ENCODE data around the gene HOXD11. TPM values are rescaled to one million over a fixed set of nuclear protein-coding genes. Genes with fewer than 3 reads are reported as not detected.
A peak's percentile ranks its signal among the peaks of the same experiment; 100 is the strongest.

Gene HOXD11
- total and polyA plus RNA-seq, 2 of the 13 experiments (the other 11 are each of a cell fraction or from before 2014, with no cell fraction given): not detected

DNA sequence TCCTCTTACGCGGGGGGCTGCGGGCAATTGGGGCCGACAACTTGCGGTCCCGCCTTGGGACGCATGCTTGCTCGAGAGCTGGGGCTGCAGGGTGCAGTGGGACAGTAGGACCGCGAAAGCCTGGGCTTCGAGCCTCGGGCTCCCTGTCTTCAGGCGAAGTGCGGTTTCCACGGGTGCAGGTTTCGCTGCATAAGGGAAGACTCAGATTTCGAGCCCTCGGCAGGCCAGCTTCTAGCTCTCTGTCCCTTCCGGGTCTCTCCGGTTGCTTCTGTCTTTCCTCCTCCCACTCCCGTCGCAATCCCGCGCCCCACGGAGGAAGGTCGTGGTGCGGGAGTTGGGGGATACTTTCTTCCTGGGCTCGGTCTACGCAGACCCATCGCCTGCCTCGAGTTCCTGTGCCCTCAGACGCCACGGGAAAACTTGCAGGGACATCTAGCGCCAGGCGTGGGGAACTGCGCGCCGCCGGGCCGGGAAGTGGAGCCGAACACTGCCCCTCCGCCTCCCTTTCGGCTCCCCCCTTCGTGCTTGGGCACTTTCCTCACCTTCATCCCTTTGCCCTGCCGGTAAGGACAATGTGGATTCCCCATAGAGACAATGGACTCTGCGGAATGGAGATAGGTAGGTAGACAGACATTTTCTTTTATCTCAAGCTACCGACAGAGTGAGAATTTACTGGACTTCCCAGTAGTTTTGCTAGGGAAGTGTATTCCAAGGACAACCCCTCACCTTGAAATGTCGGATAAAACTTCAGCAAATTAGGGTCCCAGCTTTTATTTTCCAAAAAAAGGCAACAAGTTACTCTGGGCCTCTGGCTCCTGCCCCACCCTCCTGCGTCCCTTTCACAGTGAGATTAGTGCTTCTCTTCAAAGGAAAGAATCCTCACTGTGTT is 18.8 kb upstream of the HOXD11 start (continued):
- TF ChIP-seq ZNF543 (CRISPR knock-in tag; IDR thresholded peaks at IDR 0.05) (0 out of 2 replicates have a peak, but pooled peaks have one; percentile 41), ZNF430 (CRISPR knock-in tag; IDR thresholded peaks at IDR 0.05) (0 out of 2 replicates have a peak, but pooled peaks have one; percentile 66), TGIF2 (CRISPR knock-in tag; IDR thresholded peaks at IDR 0.05) (no peak), ZKSCAN1 (IDR thresholded peaks at IDR 0.05; ENCODE audit: low read length) (0 out of 2 replicates have a peak, but pooled peaks have one; percentile 37), IRX3 (CRISPR knock-in tag; IDR thresholded peaks at IDR 0.05; ENCODE audit: borderline replicate concordance, low read depth) (peak; percentile 75; the same call in 1 of the 2 replicates), HHEX (CRISPR knock-in tag; IDR thresholded peaks at IDR 0.05) (no peak), RCOR2 (CRISPR knock-in tag; IDR thresholded peaks at IDR 0.05) (no peak), MAFK (conservative IDR thresholded peaks at IDR 0.05 in 1 of 2, IDR thresholded peaks at IDR 0.05 in 1 of 2; ENCODE audit: low read length in 2 of 2) (no peak), TSC22D2 (CRISPR knock-in tag; IDR thresholded peaks at IDR 0.05; ENCODE audit: borderline replicate concordance) (0 out of 2 replicates have a peak, but pooled peaks have one; percentile 25), ZNF317 (CRISPR knock-in tag; IDR thresholded peaks at IDR 0.05) (0 out of 2 replicates have a peak, but pooled peaks have one; percentile 54), KDM3A (CRISPR knock-in tag; IDR thresholded peaks at IDR 0.05; ENCODE audit: low read depth) (peak; percentile 73; the same call in 1 of the 2 replicates), ZNF292 (CRISPR knock-in tag; IDR thresholded peaks at IDR 0.05; ENCODE audit: borderline replicate concordance, low read depth) (0 out of 2 replicates have a peak, but pooled peaks have one; percentile 49), SETDB1 (CRISPR knock-in tag; IDR thresholded peaks at IDR 0.05; ENCODE audit: borderline replicate concordance) (0 out of 2 replicates have a peak, but pooled peaks have one; percentile 33), MXD4 (CRISPR knock-in tag; IDR thresholded peaks at IDR 0.05) (no peak), ZNF383 (CRISPR knock-in tag; IDR thresholded peaks at IDR 0.05; ENCODE audit: borderline replicate concordance) (no peak)
- TF ChIP-seq, protein P1, sequence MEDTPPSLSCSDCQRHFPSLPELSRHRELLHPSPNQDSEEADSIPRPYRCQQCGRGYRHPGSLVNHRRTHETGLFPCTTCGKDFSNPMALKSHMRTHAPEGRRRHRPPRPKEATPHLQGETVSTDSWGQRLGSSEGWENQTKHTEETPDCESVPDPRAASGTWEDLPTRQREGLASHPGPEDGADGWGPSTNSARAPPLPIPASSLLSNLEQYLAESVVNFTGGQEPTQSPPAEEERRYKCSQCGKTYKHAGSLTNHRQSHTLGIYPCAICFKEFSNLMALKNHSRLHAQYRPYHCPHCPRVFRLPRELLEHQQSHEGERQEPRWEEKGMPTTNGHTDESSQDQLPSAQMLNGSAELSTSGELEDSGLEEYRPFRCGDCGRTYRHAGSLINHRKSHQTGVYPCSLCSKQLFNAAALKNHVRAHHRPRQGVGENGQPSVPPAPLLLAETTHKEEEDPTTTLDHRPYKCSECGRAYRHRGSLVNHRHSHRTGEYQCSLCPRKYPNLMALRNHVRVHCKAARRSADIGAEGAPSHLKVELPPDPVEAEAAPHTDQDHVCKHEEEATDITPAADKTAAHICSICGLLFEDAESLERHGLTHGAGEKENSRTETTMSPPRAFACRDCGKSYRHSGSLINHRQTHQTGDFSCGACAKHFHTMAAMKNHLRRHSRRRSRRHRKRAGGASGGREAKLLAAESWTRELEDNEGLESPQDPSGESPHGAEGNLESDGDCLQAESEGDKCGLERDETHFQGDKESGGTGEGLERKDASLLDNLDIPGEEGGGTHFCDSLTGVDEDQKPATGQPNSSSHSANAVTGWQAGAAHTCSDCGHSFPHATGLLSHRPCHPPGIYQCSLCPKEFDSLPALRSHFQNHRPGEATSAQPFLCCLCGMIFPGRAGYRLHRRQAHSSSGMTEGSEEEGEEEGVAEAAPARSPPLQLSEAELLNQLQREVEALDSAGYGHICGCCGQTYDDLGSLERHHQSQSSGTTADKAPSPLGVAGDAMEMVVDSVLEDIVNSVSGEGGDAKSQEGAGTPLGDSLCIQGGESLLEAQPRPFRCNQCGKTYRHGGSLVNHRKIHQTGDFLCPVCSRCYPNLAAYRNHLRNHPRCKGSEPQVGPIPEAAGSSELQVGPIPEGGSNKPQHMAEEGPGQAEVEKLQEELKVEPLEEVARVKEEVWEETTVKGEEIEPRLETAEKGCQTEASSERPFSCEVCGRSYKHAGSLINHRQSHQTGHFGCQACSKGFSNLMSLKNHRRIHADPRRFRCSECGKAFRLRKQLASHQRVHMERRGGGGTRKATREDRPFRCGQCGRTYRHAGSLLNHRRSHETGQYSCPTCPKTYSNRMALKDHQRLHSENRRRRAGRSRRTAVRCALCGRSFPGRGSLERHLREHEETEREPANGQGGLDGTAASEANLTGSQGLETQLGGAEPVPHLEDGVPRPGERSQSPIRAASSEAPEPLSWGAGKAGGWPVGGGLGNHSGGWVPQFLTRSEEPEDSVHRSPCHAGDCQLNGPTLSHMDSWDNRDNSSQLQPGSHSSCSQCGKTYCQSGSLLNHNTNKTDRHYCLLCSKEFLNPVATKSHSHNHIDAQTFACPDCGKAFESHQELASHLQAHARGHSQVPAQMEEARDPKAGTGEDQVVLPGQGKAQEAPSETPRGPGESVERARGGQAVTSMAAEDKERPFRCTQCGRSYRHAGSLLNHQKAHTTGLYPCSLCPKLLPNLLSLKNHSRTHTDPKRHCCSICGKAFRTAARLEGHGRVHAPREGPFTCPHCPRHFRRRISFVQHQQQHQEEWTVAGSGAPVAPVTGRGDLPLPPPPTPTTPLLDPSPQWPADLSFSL (CRISPR knock-in tag; IDR thresholded peaks at IDR 0.05): no peak
- TF ChIP-seq, protein P2, sequence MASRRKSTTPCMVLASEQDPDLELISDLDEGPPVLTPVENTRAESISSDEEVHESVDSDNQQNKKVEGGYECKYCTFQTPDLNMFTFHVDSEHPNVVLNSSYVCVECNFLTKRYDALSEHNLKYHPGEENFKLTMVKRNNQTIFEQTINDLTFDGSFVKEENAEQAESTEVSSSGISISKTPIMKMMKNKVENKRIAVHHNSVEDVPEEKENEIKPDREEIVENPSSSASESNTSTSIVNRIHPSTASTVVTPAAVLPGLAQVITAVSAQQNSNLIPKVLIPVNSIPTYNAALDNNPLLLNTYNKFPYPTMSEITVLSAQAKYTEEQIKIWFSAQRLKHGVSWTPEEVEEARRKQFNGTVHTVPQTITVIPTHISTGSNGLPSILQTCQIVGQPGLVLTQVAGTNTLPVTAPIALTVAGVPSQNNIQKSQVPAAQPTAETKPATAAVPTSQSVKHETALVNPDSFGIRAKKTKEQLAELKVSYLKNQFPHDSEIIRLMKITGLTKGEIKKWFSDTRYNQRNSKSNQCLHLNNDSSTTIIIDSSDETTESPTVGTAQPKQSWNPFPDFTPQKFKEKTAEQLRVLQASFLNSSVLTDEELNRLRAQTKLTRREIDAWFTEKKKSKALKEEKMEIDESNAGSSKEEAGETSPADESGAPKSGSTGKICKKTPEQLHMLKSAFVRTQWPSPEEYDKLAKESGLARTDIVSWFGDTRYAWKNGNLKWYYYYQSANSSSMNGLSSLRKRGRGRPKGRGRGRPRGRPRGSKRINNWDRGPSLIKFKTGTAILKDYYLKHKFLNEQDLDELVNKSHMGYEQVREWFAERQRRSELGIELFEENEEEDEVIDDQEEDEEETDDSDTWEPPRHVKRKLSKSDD (CRISPR knock-in tag; IDR thresholded peaks at IDR 0.05; ENCODE audit: low read depth): no peak
- TF ChIP-seq, protein P3, sequence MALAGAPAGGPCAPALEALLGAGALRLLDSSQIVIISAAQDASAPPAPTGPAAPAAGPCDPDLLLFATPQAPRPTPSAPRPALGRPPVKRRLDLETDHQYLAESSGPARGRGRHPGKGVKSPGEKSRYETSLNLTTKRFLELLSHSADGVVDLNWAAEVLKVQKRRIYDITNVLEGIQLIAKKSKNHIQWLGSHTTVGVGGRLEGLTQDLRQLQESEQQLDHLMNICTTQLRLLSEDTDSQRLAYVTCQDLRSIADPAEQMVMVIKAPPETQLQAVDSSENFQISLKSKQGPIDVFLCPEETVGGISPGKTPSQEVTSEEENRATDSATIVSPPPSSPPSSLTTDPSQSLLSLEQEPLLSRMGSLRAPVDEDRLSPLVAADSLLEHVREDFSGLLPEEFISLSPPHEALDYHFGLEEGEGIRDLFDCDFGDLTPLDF (CRISPR knock-in tag; IDR thresholded peaks at IDR 0.05): no peak
